NCI-H1694 treated with DMSO at 0.1 percent for 48 hours (cell line): ENCODE data around the gene ZNF280B.
"Not testable (repeated sequence)": the region's sequence is repeated elsewhere in the genome, so short reads cannot be mapped to it uniquely, and the experiment has no call there.

Experiments
- DNase-seq: peaks from one replicate; lab custom pipeline; 2025; lab: John Stamatoyannopoulos, UW

ZNF280B gene

DNA sequence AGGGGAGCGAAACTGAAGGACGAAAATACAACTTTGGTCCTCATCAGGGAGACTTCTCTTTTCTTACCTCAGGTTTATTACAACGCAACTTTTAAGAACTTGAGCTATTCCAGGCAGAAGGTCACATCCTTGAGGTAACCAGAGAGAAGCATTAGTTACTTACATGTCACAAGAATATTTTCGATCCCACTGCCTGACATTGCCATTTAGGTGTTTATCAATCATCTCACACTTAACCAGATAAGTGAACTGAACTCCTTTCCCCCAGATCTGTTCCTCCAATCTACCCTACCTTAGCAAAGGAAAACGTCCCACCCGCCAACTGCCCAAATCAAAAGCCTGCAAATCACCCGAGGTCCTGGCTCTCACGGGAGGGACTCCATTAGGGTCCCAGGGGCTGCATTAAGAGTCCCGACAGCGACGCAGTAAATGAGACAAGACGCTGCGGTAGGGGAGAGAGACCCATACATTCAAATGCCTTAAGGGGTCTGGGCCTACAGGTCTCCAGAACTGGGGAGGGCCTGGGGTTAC is 734 bp downstream of the ZNF280B start:
- no peak for DNase-seq

DNA sequence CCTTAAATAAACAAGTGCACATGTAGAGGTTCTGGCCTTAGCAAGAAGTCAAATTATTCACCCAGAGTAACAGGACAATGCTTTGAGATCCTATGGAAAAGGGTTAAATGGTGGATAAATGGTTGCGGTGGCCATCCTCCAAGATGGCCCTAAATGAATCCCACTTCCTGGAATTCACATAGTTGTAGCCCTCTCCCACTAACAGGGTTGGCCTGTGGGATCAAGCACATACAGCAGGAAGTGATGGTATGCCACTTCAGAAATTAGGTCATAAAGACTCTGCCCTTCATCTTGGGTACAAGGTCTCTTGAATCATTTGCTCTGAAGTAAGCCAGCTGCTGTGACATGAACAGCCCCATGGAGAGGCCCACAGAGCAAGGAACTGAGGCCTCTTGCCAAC is 1.8 kb downstream of the ZNF280B start:
- no peak for DNase-seq

DNA sequence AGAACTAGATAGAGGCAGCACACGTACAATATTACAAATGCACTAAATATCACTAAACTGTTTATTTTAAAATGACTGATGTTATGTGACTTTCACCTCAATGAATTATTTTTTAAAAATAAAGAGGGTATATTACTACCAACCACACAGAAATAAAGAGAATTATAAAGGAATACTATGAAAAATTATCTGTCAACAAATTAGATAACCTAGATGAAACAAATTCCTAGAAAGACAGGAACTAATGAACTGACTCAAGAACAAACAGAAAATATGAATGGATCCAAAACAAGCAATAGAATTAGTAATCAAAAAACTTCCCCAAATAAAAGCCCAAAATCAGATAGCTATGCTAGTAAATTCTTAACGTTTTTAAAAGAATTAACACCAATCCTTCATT is 10.3 kb downstream of the ZNF280B start:
- DNase-seq: no peak

DNA sequence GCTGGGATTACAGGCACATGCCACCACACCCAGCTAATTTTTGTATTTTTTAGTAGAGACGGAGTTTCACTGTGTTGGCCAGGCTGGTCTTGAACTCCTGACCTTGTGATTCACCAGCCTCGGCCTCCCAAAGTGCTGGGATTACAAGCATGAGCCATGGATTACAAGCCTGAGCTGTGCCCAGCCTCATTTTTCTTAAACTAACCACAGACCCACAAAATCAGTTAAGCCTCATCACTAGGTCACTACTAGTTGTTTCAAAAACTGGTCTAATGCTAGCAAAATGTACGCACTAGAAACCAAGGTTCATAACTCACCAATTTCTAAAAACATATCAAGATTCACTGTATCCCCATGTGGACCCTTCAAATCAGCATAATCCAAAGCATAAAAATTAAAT is 17.0 kb downstream of the ZNF280B start:
- DNase-seq: not testable (repeated sequence)

DNA sequence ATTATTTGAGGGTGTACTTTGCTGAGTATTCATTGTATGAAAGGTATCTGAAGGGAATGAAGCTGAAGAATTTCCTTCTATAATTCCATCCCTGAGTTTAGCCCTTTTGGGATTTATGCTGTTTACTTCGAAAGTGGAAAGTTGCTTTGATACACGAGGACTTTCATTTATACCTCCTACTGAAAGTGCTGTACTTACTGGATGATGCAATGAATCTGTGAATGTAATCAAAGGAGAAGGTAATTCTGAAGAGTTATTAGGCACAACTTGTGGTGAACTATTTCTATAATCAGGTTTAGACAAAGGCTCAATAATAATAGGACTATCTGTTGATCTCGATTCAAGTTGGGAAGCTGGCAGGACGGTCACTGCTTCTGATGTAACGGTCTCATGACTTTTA is 19.8 kb downstream of the ZNF280B start:
- DNase-seq: no peak

DNA sequence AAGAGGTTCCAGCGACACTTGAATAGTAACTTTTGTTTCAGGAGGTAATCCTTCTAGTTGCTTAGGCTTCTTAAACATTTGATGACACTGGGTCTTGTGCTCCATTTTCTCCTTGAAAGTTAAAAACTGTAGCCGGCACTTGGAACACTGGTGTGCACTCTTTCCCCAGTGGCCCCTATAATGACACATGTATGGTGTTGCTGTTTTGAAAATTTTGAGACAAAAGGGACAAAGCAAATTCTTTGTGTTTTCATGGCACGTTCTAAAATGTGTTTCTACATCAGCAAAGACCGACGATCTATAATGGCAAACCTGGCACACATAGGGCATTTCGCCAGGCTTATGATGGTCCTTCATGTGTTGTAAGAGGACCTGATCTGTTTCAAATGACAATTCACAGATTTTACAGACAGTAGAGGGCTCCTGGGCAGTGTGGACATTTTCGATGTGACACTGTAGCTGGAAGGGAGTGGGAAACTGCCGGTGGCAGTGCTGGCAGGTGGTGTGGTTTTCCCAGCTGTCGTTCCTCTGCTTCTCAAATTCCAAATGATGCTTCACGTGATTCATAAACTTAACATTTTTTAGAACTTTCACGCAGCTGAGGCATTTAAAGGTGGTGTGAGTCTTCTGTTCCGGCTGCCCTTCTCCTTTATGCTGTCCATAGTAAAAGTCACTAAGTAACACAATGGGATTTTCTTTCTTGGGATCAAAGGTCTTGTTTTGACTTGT is 20.5 kb downstream of the ZNF280B start:
- DNase-seq: peak; percentile 14

DNA sequence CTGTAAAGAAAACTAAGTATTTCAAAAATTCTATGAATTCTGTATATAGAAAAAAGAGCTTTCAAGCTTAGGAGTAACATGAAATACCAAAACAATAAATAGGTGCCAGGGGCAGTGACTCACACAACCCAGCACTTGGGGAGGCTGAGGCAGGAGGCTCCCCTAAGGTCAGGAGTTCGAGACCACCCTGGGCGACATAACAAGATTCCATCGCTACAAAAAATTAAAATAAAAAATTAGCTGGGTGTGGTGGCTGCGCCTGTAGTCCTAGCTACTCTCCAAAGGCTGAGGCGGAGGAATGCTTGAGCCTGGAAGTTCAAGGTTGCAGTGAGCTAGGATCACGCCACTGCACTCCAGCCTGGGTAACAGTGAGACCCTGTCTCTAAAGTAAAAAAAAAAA is 21.5 kb downstream of the ZNF280B start:
- DNase-seq: no peak

DNA sequence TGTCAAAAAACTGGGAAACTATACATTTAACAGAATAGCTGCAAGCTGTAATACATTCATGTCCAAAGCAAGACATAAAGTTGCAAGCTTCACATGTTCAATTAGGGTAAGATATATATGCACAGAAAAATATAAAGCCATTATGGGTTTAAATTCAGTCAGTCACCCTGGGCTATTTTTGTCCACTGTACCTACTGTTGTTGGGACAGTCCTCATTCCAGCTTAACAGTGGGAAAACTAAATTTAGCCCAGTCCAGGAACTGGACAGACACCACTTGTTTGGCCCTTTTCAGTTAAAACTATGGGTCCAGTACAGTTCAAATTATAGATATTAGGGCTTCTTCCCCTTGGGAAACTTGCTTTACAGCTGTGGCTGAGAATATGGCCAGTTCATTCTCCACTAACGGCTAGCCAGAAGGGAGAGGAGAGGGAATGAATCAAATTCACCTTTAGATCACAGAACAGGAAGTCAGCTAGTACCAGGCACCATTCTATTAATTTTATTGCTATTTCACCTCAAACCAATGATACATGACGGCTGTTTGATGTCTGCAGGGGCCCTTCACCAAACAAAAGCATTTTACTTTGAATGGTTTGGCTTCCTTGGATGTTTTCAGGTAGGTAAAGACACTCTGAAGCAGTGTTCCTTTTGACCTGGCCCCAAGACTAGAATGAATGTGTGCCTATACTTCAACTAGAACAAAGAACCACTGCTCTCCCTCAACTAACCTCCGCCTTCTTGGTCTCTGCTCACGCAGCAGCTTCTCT is 22.2 kb downstream of the ZNF280B start:
- no peak for DNase-seq

DNA sequence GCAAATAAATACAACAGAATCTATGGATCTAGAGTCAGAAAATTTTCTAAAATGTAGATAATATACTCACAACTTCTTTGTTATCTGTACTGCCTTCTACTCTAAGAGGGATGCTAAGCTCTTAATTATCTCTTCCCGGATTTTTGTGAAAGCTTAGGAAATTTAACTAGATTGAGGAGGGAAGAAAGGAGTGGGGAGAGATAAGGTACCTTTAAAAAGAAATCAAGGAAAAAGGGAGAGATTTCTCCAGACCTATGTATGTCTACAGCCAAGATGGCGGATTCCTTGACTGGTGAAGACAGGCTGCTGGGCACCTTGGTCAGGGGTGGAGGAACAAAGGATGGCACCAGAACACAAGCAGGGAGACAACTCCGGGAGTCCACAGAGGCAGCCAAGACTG is 23.0 kb downstream of the ZNF280B start:
- DNase-seq: no peak

DNA sequence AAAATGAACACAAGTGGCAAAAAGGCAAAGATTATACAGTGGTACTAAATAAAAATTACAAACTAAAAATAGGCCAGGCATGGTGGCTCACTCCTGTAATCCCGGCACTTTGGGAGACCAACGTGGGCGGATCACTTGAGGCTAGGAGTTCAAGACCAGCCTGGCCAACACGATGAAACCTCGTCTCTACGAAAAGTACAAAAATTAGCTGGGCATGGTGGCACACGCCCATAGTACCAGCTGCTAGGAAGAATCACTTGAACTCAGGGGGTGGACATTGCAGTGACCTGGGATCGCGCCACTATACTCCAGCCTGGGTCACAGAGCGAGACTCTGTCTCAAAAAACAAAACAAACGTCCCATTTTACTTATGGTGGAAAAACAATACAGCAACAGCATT is 24.5 kb downstream of the ZNF280B start:
- DNase-seq: no peak

DNA sequence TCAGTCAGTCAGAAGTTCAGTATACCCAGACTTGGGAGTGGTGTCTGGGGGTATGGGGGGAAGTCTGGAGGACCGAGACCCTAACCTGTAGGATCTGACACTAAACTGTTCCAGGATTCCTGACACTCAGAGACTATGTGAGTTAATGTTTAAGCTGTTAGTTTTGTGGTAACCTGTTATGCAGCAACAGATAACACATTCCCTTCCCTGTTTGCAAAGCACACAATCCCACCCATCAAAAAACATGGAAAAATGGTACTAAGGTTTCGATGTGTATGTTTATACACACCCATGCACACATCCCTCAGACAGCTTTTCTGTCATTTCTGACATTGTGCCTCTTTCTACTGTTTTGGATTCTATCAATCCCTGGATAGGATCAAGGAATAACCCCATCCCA is 27.6 kb downstream of the ZNF280B start:
- no peak for DNase-seq

DNA sequence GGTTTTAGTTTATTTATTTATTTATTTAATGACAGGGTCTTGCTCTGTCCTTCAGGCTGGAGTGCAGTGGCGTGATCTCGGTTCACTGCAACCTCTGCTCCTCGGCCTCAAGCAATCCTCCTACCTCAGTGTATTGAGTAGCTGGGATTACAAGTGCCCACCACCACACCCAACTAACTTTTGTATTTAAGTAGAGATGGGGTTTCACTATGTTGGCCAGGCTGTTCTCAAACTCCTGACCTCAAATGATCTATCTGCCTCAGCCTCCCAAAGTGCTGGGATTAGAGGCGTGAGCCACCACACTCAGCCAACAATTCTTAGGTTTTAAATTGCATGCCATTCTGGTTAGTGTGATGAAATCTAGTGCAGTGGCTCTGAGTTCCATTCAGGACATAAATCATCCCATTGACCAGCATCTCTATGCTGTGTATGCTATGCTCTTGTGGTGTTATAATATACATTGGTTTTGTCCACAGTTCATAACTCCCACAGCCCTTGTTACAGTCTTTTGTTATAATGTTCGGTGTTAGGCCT is 28.5 kb downstream of the ZNF280B start:
- no peak for DNase-seq

DNA sequence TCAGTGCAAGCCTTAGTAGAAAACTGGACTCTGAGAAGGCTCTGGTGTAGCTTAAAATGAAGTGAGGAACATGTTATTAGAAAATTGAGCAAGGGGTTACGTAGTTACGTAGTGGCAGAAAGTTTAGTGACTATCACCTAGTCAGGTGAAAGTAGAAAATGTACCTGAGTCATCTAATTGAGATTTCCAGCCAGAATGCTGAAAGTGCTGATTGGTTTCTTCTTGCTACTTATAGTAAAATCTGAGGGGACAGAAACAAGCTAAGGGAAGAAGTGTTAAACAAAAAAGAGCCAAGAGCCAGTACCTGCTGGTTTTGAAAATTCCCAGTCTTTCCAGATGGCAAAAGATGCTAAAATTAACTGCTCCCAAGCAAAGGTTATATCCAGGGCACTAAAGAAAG is 29.4 kb downstream of the ZNF280B start:
- DNase-seq: no peak

DNA sequence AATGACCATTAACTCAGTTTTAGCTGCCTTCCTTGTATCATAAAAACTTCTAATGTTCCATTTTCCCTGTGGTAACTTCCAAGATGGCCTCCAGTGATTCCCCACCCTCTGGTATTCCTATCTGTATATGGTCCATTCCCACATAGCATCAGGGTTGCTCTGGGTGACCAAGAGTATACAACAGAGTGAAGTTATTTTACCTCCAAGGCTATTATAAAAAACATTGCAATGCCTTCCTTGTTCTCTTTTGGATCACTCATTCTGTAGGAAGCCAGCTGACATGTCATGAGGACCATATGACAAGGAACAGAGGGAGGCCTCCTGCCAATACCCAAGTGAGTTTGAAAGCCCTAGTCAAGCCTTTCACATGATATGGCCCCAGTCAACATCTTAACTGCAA is 30.1 kb downstream of the ZNF280B start:
- no peak for DNase-seq

DNA sequence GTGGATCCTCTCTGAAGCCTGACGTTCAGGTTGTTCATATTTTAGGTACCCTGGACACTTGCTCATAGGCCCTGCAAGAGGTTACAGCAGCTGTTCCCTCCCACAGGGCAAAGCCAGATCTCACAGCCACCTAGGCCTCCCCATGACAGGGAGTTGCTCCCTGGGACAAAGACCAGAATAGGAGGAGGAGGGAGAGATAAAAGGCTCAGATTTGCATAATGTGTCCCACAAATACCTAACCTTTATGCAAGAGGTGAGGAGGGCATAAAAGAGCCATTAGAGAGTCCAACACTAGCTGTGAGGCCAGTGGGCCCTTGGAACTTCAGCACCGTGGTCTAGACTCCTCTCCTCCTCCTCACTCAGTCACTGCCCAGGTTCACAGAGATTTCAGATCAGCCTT is 33.8 kb downstream of the ZNF280B start:
- DNase-seq: no peak

DNA sequence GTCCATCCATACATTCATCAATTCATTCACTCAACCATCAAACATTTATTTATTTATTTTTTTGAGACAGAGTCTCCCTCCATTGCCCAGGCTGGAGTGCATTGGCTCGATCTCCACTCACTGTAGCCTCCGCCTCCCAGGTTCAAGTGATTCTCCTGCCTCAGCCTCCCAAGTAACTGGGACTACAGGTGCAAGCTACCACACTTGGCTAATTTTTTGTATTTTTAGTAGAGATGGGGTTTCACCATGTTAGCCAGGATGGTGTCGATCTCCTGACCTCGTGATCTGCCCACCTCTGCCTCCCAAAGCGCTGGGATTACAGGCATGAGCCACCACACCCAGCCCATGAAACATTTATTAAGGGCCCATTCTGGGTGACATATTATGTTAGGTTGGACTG is 37.4 kb downstream of the ZNF280B start:
- not testable (repeated sequence) for DNase-seq

DNA sequence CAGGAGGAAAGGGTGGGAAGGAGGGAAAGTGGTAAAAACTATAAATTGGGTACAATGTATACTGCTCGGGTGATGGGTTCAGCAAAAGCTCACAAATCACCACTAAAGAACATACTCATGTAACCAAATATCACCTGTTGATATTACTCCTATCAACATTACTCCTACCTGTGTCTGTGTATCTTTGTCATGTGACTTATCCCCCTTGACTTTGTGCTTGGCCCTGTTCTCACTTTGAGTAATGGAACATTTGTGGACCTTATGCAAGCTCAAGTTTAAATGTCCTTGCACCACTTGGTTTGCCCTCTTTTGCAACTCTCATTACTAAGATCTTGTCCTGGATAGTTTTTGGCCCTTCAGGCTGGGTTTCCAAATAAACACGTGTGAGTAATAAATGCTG is 39.0 kb downstream of the ZNF280B start:
- DNase-seq: no peak

DNA sequence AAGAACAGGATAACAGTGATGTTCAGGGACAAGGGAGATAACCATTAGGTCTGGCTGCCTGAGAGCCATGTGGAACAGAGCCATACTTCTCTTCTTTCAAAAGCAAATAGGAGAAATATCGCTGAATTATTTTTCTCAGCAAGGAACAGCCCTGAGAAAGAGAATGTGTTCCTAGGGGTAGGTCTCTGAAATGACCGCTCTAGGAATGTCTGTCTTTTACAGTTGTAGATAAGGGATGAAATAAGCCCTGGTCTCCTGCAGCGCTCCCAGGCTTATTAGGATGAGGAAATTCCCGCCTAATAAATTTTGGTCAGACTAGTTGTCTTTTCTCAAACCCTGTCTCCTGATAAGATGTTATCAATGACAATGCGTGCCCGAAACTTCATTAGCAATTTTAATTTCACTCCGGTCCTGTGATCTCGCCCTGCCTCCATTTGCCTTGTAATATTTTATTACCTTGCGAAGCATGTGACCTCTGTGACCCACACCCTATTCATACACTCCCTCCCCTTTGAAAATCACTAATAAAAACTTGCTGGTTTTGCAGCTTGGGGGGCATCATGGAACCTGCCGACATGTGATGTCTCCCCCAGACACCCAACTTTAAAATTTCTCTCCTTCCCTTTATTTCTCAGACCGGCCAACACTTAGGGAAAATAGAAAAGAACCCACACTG is 39.6 kb downstream of the ZNF280B start:
- not testable (repeated sequence) for DNase-seq

DNA sequence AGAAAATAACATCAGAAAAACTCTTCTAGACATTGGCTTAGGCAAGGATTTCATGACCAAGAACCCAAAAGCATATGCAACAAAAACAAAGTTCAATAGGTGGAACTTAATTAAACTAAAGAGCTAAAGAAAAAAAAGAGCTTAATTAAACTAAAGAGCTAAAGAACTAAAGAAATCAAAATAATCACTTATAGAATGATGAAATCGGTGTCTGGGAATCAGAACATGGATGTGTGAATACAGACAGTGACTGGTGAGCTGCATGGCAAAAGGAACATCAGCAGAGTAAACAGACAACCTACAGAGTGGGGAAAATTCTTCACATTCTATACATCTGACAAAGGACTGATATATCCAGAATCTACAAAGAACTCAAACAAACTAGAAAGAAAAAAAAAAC is 41.4 kb downstream of the ZNF280B start:
- DNase-seq: no peak

DNA sequence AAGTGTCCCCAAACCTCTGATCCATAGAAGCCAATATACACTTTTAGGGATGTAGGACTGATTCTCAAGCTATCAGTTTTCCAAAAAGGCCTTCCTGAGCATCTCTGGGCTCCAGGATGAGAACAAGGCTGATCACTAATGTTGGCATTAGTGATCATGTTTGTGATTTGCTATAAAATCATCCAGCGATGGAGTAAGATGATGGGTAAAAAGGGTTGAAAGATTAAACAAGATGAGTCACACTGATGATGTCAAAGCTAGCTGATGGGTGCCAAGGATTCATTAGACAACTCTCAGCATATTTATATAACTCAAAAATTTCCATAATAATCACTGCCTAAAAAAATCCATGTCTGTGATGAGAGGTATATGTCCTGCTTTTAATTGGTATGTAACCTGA is 42.8 kb downstream of the ZNF280B start:
- DNase-seq: no peak

DNA sequence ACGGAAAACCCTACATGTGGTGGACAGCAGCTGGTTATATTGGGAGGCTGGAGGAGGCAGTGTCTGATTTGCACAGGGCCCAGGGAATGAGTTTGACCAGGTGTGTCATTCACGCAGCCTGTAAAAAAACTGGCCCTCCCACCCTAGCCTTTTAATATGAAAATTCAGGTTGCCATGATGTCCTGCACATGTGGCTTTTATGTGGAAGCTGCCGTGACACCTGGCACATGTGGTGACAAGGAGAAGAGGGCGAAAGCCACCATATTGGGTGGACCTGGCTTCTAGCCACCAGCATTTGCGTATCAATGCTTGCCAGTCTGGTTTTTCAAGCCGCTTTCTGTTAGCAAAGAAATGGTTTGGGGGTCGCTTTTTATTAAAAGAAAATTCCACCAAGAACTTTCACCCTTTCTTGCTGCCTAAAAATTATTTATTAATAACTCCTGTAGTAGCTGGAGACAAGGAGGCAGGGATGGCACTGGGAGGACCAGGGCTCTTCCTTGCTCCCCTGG is 43.4 kb downstream of the ZNF280B start:
- DNase-seq: no peak

DNA sequence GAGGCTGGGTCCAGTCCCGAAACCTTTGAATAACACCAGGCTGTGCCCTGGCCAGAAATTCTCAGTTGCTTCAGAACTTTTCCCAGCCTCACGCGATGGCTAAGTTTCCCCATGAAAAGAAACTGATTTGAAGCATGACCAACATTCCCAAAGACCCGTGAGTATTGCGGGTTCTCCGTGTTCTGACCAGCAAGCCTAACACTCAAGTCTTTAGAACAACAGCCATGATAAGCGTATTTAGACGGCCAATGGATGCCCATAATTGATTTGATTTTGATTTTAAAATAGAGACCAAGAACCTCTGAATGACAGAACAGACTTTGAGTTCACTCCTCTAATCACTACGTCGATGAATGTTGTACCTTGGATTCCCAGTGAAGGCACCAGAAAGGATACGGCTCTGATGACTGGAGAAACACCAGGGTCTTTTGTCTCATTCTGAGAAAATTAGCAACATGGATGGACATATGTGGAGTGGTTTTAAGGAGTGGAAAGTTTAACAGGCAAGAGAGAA is 43.9 kb downstream of the ZNF280B start:
- DNase-seq: no peak
